Measurements from ENCODE around the gene KDM6B. TPM values are rescaled to one million over a fixed set of nuclear protein-coding genes. Genes with fewer than 3 reads are reported as not detected.
A peak's percentile ranks its signal among the peaks of the same experiment; 100 is the strongest.

KDM6B gene
- total and polyA plus RNA-seq, 9 of the 15 experiments (the other 6 are each of a cell fraction or from before 2014, with no cell fraction given) = 0.01 to 22.9 (median 2.2) TPM

- peak; percentile 39; the same call in 1 of the 2 replicates for TF ChIP-seq REST (IDR thresholded peaks at IDR 0.05; ENCODE audit: borderline replicate concordance)
- no peak for TF ChIP-seq REST (CRISPR knock-in tag; IDR thresholded peaks at IDR 0.05; ENCODE audit: low read depth)
- peak; percentile 85; the same call in 1 of the 2 replicates for TF ChIP-seq ZNF511 (CRISPR knock-in tag; IDR thresholded peaks at IDR 0.05)
- TF ChIP-seq ZHX1 (conservative IDR thresholded peaks at IDR 0.05; ENCODE audit: low read length) = peak; percentile 92
- TF ChIP-seq KLF13 (tag; IDR thresholded peaks at IDR 0.05; ENCODE audit: borderline replicate concordance, low read depth) = no peak
- no peak for TF ChIP-seq FOXP4 (CRISPR knock-in tag; IDR thresholded peaks at IDR 0.05; ENCODE audit: borderline replicate concordance)
- 0 out of 2 replicates have a peak, but pooled peaks have one; percentile 17 for TF ChIP-seq SIN3B (IDR thresholded peaks at IDR 0.05; ENCODE audit: low read depth)
- no peak for TF ChIP-seq DDX20 (tag; IDR thresholded peaks at IDR 0.05; ENCODE audit: low read depth)
- TF ChIP-seq C11orf30 (IDR thresholded peaks at IDR 0.05; ENCODE audit: low read depth) = peak; percentile 67
- no peak for TF ChIP-seq STAG1 (CRISPR knock-in tag; IDR thresholded peaks at IDR 0.05; ENCODE audit: borderline replicate concordance)
Measured at GRCh38 chr17:7856811-7857712, 23.0 kb downstream of the KDM6B start, which contains the start of gene NAA38 (continued).

Measured in K562 (cell line).